HG02885 (cell line): ENCODE data around the gene ACTC1.

Experiments used
- ATAC-seq: cut with Tn5 transposase; IDR thresholded peaks from one replicate; pipeline ENCODE4 v1.9.1; 2021; ENCODE audit warnings: mild to moderate bottlenecking; ENCODE audit not compliant: unreplicated experiment, poor library complexity

Gene ACTC1

DNA sequence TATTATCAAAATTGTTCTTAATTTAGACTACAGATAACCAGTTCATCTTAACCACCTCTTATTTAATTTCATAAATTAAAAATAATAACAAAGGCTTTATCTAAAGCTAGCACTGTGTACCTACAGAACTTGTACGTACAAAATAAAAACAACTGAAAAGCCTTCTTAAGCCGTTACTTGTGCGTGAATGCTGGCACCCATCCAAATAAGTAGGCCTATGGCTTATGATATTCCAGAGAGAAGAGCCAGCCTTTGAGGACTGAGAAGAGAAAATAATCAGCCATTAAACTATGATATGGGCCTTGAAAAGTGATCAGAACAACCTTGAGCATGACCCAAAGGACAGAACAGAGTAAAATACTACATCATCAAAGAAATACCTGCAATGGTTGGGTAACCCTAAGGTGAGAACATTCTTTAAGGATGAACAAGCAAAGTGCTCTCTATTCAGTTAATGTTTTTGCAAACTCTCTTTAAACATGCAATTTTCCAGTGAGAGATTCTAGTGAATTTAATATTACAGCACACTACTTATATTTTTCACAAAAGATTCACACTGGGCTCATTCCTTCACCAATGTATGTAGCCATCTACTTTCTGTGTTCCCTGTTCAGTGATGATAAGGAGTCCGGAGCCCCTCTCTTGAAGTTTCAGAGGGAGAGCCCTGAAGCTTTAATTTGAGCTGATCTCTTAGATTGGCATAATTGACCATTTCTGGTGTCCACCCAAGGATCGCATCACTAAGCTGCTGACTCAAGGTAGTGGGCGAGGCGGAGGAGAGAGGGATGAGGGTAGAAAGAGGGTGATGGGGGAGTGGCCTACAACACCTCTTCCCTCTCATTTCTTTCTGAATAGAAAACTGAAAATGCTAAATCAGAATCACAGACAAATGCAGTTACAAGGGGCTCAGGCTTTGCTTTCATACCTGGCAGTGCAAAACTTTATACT lies 7.7 kb upstream of the ACTC1 start:
- no peak for ATAC-seq

DNA sequence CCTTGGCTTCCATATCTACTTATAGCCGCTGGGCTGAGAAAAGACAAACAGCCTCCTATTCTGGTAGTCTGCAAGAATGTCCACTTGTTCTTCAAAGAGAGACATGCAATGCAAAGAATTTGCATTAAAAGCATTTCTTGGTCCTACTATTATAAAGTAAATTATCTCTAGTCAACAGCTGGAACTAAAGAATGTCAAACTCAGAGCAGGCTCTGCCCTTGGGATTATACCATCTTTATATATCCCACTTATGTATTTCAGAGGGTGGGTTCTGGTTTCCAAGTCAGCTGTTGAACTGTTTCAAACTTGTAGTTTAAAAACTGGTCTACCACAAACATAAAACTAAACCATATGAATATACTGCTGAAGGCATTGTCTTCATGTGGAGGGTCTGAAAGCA lies 7.0 kb upstream of the ACTC1 start:
- ATAC-seq: no peak

DNA sequence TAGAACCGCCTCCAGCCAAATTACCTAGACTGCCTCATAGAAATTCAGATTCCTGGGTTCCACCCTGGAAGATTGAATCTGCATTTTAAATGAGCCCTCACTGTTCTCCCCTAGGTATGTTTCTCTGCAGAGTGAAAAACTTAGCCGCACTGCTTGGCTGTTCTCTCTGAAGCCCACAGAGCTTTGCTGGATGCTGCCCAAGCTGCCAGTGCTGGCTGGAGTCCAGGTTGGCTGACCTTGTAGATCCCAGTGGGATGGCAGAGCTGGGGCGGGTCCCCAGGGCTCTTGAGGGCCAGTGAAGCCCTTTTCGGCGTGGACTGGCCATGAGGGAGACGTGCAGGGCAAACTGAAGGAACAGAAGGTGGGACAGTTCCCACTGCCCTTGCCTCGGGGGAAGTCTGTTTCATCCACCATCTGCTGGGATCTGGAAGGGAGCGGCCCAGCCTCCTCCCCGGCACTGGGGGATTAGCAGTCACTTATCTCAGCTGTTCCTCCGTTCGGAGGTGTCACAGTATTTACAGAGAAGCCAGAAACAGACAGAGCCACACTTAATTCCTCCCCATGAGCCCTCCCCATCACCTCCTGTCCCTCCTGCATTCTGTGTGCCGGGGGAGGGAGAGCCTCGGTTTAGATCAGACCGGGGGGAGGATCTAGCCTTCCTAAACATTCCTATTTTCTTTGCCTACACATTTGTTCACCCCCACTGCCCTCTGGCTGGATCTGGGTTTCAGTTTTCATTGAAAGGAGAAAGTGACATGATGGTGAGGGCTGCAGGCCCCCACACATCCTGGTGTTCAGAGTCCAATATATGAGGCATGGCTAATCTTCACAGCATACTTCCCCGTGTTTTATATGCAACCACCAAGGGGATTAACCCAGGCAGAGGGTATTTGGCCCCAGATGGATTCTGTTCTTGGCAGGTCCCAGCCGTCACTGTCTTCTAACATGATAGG lies 4.1 kb upstream of the ACTC1 start:
- ATAC-seq: no peak

DNA sequence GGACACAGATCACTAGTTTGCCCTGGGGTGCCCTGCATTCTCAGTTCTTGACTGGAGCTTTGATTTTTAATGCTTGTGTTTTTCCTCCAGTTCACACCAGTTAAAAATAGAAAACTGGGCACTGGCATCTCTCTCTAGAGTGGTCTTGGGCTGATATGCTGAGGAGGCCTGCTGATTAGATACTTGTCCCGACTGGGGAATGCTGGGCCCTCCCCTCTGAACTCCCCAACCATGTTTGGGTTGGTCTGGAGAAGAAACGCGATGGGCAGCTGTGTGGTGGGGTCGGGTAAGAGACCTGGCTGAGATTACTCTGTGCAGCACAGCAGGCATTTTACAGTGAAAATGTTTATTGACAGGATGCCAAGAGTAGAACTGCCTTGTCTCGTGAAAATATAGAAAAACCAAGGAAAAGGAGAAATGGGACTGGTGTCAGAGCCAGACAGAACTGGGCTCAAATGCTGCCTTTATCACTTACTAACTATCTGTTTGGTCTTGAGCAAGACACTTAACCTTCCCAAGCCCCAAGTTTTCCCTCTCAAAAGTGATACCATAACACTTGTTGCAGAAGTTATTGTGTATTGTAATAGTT lies 1.6 kb upstream of the ACTC1 start:
- no peak for ATAC-seq

DNA sequence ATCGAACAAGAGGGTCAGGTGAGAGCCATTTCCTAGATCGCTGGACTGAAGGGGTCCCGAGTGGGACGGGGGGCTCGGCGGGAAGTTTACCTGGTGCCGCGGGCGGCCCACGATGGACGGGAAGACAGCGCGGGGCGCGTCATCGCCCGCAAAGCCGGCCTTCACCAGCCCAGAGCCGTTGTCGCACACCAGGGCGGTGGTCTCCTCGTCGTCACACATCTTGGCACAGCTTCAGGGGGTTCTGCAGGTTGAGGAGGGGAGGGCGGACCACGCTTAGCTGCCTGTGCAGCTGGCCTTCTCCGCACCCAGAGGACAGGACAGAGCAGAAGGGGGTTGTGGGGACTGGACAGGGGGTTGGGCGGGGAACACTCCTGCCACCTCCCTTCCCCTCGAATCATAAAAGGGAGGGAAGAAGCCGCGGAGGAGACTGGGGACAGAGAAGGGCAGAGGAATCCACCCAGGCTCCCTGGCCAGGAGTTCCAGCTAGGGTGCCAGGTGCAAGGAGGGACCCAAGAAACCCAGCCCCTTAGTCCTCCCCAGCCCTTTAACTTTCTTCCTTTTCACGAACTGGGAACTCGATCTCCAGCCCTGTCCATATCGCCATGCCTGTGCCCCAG lies 651 bp downstream of the ACTC1 start:
- no peak for ATAC-seq

DNA sequence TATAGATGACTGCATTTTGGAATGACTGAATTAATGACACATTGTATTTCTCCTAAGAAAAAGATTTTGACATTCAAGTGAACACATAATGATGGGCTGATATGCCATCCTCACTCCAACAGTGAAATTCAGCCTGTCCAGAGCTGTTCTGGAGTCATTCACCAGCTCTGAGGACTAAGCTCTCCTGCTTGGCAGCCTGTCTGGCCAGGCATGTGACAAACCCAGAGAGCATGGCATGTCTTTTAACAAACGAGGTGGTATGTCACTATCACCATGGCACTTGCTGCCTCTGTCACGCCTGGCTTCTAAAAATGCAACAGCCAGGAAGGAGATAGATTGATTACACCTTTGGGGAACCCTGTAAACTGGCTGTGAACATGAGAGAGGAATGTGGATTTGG lies 1.4 kb downstream of the ACTC1 start:
- ATAC-seq: no peak

DNA sequence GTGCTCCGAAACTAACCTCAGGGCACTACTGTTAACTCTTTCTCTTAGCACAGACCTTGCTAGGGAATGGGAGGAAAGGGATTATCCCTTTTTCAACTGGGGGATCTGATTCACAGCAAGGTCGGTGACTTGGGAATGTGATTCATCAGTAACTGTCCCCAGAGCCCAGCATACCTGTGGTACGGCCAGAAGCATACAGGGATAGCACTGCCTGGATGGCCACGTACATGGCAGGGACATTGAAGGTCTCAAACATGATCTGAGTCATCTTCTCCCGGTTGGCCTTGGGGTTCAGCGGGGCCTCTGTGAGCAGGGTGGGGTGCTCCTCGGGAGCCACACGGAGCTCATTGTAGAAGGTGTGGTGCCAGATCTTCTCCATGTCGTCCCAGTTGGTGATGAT lies 2.3 kb downstream of the ACTC1 start:
- ATAC-seq: no peak

DNA sequence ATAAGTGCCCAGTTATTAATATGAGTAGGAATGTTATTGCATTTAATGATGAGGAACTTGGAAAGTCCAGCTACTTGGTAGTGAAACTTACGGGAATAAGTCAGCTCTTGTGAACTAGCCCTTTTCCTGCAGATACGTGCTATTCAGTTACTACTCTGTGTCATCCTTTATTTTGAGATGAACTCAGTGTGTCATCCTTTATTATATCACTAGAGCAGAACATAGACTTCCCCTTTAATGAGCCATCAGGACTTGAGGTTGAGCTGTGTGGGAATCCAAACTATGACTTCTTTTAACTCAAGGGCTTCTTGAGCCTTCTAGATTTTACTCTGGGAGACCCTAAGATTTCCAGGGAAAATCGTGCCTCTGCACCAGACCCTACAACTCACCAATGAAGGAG lies 3.6 kb downstream of the ACTC1 start:
- no peak for ATAC-seq

DNA sequence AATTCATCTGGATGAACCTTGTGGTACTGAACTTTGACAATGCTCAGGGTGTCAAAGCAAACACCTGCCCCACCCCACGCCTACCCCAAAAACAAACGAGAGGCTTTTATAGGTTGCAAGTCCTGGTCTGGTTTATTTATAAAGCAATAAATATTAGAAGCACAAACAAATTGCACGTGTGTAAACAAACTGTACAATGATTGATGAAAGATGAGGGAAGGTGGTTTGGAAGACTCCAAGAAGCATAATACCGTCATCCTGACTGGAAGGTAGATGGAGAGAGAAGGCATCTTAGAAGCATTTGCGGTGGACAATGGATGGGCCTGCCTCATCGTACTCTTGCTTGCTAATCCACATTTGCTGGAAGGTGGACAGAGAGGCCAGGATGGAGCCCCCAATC lies 5.2 kb downstream of the ACTC1 start:
- no peak for ATAC-seq

DNA sequence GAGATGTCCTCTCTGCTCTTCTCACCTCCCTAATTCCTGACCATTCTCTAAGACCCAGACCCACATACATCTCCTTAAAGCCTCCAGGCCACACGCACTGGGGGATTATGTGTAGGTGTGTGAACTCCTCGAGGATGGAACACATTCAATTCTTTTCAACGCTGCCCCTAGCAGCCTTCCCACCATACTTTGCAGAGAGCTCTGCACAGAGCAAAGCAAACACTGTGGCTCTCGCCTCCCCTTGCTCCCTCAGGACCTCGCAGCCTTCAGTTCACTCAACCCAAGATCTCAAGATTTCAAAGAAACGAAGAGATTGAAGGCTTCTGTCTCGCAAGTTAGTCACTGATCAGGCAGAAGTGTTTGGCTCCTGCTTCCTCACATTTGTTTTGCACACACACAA lies 6.0 kb downstream of the ACTC1 start:
- ATAC-seq: no peak

DNA sequence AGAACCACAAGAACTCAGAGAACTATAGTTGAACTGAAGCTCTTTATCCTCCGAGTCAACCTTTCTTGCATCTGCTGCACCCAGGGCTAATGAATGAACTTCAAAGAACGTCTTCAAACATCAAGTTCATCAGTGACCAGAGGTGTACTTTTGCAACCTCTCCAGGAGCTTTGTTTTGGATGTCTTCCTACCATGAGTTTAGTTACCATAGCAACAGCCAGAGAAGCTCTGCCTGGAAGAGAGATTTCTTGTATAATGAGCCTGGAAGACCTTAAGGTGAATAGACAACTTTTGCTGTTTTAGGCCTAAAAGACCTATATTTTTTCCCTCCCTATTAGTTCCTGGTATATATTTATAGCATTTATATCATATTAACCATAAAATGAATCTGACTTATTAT lies 9.1 kb downstream of the ACTC1 start:
- no peak for ATAC-seq

DNA sequence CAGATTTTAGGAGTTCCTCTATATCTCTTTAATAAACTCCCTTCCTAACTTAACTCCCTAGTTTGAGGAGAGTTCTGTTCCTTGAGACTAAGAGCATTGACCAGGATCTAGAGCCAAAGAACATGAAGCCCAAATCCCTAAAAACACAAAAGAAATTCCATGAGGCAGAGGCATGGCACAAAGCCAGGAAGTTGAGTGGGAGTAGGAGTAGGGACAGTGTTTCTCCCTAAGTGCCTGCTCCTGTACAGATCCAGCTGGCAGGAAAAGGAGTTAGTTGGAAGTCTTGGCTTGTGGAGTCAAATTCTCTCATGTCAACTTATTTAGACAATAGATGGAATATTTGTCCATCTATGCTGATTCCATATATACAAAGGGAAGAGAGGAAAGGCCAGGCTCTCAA lies 11.4 kb downstream of the ACTC1 start:
- ATAC-seq: no peak

DNA sequence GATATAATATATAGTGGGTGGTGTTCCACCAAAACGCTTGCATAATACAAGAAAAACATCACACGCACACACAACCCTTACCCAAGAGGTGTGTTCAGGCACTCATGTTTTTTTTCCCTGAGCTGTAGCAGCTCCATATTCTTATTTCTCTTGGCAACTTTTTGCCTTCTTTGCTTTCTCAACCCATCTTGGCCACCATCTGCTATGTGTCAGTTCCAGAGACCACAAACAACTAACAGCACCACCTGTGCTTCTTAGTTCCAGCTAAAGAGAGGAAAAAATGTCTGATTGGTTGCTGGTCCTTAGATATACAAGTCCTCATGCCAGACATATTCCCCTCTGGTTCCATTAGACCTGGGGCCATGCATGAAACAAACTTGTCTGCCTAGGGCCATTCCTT lies 11.9 kb downstream of the ACTC1 start:
- no peak for ATAC-seq

DNA sequence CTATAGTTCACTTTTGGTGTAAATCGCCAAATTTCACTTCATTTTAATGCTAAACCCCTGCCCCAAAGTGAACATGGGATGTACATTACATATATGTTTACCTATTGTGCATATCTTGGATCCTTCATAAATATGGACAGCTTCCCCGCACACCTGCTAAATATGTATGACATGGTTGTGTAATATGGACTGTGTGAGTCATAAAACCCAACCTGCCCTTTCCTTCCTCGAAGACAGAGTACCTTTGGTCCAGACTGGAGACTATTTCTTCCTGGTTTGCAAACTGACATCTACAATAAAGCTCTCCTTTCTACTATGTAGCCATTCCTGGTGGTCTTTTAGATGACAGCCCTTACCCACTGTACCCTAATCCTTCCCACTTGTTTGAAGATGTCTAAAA lies 12.4 kb downstream of the ACTC1 start:
- no peak for ATAC-seq

DNA sequence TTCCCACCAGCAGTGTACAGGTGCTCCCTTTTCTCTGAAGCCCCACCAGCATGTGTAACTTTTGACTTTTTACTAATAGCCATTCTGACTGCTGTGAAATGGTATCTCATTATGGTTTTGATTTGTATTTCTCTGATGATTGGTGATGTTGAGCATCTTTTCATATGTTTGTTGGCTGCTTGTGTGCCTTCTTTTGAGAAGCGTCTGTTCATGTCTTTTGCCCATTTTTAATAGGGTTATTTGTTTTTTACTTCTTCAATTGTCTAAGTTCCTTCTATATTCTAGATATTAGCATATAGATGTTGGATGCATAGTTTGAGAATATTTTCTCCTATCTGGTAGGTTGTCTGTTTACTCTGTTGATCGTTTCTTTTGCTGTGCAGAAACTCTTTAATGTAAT lies 14.6 kb downstream of the ACTC1 start:
- ATAC-seq: no peak

DNA sequence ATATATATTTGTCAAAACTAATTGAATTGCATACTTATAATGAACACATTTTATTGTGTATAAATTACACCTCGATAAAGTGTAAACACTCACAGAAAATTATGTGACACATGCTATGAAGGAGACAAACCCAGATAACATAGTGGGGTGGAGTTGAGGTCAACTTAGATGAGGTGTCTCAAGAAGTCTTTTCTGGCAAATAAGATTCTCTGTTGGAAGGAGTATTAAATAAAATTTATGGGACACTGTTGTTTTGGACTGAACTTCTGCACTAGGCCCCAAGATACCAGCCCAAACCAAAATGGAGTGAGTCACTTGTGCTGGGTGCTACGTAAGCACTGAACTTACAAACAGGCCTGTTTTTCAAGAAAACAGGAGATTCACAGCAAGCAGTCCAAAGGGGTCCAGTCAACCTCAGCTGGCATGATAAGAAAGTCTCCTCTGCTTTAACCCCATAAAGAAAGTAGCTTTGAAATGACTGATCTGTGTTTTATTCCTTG lies 18.7 kb downstream of the ACTC1 start:
- no peak for ATAC-seq

DNA sequence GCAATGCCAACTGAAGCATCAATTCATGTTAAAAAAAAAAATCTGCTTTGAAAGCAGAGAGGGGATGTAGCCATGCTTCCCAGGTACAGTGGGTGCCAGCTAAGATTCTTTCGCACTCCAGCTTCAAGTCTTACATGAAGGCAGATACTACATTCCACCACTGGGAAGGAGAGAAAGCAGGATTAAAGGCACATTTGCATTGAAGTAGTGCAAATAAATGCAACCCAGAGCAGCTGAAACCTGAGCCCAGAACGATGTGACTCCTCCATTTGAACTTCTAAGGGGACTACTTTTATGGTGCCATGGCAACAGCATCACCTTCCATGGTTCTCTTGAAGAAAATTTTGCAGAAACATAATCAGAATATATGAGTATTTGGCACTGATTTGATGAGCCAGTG lies 21.4 kb downstream of the ACTC1 start:
- no peak for ATAC-seq

DNA sequence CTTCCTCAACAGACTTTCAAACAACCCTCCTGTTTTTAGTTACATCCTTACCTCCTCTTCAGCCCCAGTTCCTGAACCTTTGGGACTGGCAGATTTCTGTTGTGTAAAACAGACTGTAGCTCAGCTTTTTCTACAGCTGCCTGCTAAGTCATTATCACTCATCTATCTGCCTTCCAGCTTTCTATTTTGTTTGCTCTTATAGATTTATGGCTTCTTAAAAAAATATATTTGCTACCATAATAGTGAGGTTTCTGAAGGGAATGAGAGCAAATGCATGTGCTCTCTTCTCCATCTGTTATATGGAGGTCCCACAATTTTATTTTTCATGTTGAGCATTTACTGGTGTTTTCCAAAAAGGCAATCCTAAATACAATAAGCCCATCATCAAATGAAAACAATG lies 22.3 kb downstream of the ACTC1 start:
- ATAC-seq: no peak

DNA sequence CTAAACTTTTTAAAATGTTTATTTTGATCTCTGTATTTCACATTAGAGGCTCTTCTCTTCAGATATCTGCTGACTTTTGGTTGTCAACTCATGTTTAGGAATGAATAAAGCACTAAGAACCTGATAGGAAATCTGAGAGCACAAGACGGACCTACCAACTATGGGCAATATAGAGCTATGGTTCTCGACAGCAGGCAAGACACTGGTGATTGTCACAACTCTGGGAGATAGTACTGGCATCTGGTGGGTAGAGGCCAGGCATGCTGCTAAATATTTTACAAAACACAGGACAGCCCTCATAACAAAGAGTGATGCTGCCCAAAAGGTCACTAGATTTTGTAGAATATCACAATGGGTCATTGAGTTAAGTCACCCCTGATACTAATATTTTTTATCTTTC lies 23.0 kb downstream of the ACTC1 start:
- ATAC-seq: no peak

DNA sequence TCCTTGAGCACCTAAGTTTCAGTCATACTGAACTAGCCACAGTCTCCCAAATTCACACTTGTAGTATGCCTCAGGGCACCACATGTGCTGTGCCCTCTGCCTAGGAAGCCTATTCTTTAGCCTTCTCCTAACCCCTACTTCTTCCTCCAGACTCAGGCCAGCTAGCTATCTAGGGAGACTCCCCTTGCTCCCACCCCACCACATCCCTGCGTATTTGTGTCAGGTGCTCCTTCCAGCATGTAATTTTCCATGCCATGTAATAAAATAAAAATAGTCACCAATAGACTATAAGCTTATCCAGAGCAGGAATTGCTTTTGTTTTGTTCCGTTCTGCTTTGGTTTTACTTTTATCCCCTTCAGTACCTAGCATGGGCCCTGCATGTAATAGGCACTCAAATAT lies 25.6 kb downstream of the ACTC1 start:
- no peak for ATAC-seq
